ENCODE data around the gene NKIRAS1. TPM values are rescaled to one million over a fixed set of nuclear protein-coding genes. Genes with fewer than 3 reads are reported as not detected.

NKIRAS1 gene
- total RNA-seq, 1 experiment from 2014 or later = 8.9 TPM

- ATAC-seq = no peak
These were observed 55.1 kb downstream of the NKIRAS1 start for GRCh38 chr3:23861689-23862088.

DNA sequence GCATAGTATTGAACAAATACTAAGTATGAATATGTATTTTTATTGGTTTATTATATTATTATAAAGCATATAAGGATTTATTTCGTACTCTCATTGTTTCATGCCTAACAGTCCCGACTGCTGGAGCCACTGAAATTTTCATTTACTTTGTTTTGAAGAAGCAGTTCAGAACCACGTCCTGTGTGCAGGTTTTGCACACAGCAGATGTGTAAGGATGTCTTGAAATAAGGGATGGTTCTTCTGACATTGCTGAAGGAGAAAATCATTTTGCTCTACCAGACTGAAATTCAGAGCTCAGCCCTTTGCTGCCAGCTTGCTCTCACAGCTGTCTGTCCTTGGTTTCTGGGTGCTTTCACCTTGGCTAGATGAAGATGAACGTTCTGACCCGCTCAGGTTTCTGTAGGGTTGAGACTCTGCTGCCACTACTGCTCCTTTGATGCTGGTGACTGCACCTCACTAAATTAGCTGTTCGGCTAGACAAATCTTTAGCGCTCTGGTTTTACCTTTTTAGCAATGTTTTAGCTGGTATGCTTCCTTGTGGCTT, 56.9 kb downstream of the NKIRAS1 start:
- CTCF ChIA-PET = no interaction called here
- ATAC-seq = no peak
- BruUV-seq (replicated peaks) = no TSS peak

More at GRCh38 chr3:23861689-23862088, 55.1 kb downstream of the NKIRAS1 start:
- ChIA-PET POLR2A (no interaction called here), CTCF (no interaction called here)
- TF ChIP-seq, protein P1, sequence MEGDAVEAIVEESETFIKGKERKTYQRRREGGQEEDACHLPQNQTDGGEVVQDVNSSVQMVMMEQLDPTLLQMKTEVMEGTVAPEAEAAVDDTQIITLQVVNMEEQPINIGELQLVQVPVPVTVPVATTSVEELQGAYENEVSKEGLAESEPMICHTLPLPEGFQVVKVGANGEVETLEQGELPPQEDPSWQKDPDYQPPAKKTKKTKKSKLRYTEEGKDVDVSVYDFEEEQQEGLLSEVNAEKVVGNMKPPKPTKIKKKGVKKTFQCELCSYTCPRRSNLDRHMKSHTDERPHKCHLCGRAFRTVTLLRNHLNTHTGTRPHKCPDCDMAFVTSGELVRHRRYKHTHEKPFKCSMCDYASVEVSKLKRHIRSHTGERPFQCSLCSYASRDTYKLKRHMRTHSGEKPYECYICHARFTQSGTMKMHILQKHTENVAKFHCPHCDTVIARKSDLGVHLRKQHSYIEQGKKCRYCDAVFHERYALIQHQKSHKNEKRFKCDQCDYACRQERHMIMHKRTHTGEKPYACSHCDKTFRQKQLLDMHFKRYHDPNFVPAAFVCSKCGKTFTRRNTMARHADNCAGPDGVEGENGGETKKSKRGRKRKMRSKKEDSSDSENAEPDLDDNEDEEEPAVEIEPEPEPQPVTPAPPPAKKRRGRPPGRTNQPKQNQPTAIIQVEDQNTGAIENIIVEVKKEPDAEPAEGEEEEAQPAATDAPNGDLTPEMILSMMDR (IDR thresholded peaks at IDR 0.05) = no peak
- no peak for TF ChIP-seq POLR2AphosphoS5 (IDR thresholded peaks at IDR 0.05; ENCODE audit: low read depth, low read length)
- no peak for TF ChIP-seq TCF7L2 (IDR thresholded peaks at IDR 0.05; ENCODE audit: low read depth, low read length)
- TF ChIP-seq, protein P2, sequence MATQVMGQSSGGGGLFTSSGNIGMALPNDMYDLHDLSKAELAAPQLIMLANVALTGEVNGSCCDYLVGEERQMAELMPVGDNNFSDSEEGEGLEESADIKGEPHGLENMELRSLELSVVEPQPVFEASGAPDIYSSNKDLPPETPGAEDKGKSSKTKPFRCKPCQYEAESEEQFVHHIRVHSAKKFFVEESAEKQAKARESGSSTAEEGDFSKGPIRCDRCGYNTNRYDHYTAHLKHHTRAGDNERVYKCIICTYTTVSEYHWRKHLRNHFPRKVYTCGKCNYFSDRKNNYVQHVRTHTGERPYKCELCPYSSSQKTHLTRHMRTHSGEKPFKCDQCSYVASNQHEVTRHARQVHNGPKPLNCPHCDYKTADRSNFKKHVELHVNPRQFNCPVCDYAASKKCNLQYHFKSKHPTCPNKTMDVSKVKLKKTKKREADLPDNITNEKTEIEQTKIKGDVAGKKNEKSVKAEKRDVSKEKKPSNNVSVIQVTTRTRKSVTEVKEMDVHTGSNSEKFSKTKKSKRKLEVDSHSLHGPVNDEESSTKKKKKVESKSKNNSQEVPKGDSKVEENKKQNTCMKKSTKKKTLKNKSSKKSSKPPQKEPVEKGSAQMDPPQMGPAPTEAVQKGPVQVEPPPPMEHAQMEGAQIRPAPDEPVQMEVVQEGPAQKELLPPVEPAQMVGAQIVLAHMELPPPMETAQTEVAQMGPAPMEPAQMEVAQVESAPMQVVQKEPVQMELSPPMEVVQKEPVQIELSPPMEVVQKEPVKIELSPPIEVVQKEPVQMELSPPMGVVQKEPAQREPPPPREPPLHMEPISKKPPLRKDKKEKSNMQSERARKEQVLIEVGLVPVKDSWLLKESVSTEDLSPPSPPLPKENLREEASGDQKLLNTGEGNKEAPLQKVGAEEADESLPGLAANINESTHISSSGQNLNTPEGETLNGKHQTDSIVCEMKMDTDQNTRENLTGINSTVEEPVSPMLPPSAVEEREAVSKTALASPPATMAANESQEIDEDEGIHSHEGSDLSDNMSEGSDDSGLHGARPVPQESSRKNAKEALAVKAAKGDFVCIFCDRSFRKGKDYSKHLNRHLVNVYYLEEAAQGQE (IDR thresholded peaks at IDR 0.05; ENCODE audit: insufficient read depth in 1 of 2, low read depth in 2 of 2, low read length in 1 of 2) = no peak
- TF ChIP-seq SIN3A (IDR thresholded peaks at IDR 0.05; ENCODE audit: borderline replicate concordance, insufficient read depth, low read depth, low read length) = no peak
- no TSS peak for BruUV-seq (replicated peaks)
- no peak overlapping the region for H3K4me3 ChIP-seq (ENCODE audit: low read depth in 2 of 2, low read length in 2 of 2)
- no peaks in the 10 kb centered on the region for H3K27me3 ChIP-seq (ENCODE audit: control insufficient read depth, insufficient read depth, low read length)
- intact Hi-C loops (cut with micrococcal nuclease; ENCODE audit: unreplicated experiment) = no loop called here
- no peak for DNase-seq (ENCODE audit: low read depth, low spot score)
- H3K9me3 ChIP-seq (ENCODE audit: control insufficient read depth, insufficient read depth, low read depth, low read length) = no peaks in the 10 kb centered on the region
- no peaks in the 10 kb centered on the region for H3K36me3 ChIP-seq (ENCODE audit: control insufficient read depth, insufficient read depth, low read length)
- peaks cover 41% of the 10 kb centered on the region for H3K4me1 ChIP-seq (ENCODE audit: control insufficient read depth, insufficient read depth, low read length)
- in situ Hi-C loops (cut with HindIII; ENCODE audit: low pct_unique_long_range_greater_than_20kb, low sequenced_read_pairs) = no loop called here
- H3K27ac ChIP-seq (ENCODE audit: low read length) = no peak overlapping the region

More for the DNA sequence above, 56.9 kb downstream of the NKIRAS1 start:
- Histone ChIP-seq H3K9me3 (ENCODE audit: control insufficient read depth, insufficient read depth, low read depth, low read length) (no peaks in the 10 kb centered on the region), H3K4me1 (ENCODE audit: control insufficient read depth, insufficient read depth, low read length) (peaks cover 34% of the 10 kb centered on the region), H3K36me3 (ENCODE audit: control insufficient read depth, insufficient read depth, low read length) (no peaks in the 10 kb centered on the region), H3K27me3 (ENCODE audit: control insufficient read depth, insufficient read depth, low read length) (no peaks in the 10 kb centered on the region), H3K27ac (ENCODE audit: low read length) (no peak overlapping the region), H3K4me3 (ENCODE audit: low read depth in 2 of 2, low read length in 2 of 2) (no peak overlapping the region)
- POLR2A ChIA-PET = no interaction called here
- intact Hi-C loops (cut with micrococcal nuclease; ENCODE audit: unreplicated experiment) = no loop called here
- in situ Hi-C loops (cut with HindIII; ENCODE audit: low pct_unique_long_range_greater_than_20kb, low sequenced_read_pairs) = no loop called here
- no peak for DNase-seq (ENCODE audit: low read depth, low spot score)
- TF ChIP-seq POLR2AphosphoS5 (IDR thresholded peaks at IDR 0.05; ENCODE audit: low read depth, low read length) = no peak
- no peak for TF ChIP-seq TCF7L2 (IDR thresholded peaks at IDR 0.05; ENCODE audit: low read depth, low read length)
- TF ChIP-seq, protein P2 (IDR thresholded peaks at IDR 0.05; ENCODE audit: insufficient read depth in 1 of 2, low read depth in 2 of 2, low read length in 1 of 2) = no peak
- no peak for TF ChIP-seq SIN3A (IDR thresholded peaks at IDR 0.05; ENCODE audit: borderline replicate concordance, insufficient read depth, low read depth, low read length)
- TF ChIP-seq, protein P1 (IDR thresholded peaks at IDR 0.05) = no peak
